GM12891 (cell line): ENCODE results near the gene BTD.

Experiments used
- POLR2A ChIP-seq: IDR thresholded peaks from 2 replicates; pipeline ENCODE4 v1.6.1; 2011; ENCODE audit warnings: low read depth, low read length, control low read depth
- TAF1 ChIP-seq: IDR thresholded peaks from 2 replicates; pipeline ENCODE4 v1.6.1; 2011; ENCODE audit warnings: low read depth, low read length, control low read depth

DNA sequence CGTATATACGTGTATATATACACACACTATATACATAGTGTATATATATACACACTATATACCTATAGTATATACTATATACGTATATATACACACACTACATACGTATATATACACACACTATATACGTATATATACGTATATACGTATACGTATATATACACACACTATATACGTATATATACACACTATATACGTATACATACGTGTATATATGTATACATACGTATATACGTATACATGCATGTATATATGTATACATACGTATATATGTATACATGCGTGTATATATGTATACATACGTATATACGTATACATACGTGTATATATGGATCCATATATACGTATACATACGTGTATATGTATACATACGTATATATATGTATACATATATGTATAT lies 9.6 kb upstream of the BTD start:
- no peak for TF ChIP-seq TAF1
- no peak for TF ChIP-seq POLR2A
